BJ (cell line): ENCODE results near the gene PACS1. TPM values are rescaled to one million over a fixed set of nuclear protein-coding genes. Genes with fewer than 3 reads are reported as not detected.

Source experiments
- CTCF ChIA-PET: fragments of 350-600 bp; formaldehyde crosslinking; extraction: SDS; loops from one replicate; lab custom pipeline; 2021; ENCODE audit warnings: antibody characterized with exemption, inconsistent platforms; lab: Yijun Ruan, JAX
- POLR2A ChIA-PET: fragments of 300-600 bp; sonication (Branson Sonifier 250); formaldehyde crosslinking; extraction: SDS; loops from one replicate; lab custom pipeline; 2021; ENCODE audit warnings: antibody characterized with exemption; lab: Charles Lee
- DNase-seq: peaks from one replicate; pipeline ENCODE4 v3.0.0-alpha.2; 2011; ENCODE audit warnings: low read depth
- H3K27me3 ChIP-seq: 2 replicates; pipeline ENCODE4 v1.6.0; 2011; ENCODE audit warnings: low read length; ENCODE audit not compliant: control insufficient read depth, insufficient read depth
- H3K36me3 ChIP-seq: 2 replicates; pipeline ENCODE4 v1.5.1; 2011; ENCODE audit warnings: low read length; ENCODE audit not compliant: control insufficient read depth, insufficient read depth
- H3K4me3 ChIP-seq: 2 replicates; pipeline ENCODE4 v1.5.1; 2011; ENCODE audit warnings: low read depth, mild to moderate bottlenecking, control low read depth, low read length
- polyA plus RNA-seq: library from polyadenylated mRNA; depleted of rRNA; stranded (reverse); fragments of >200 nt; gene quantifications from 2 replicates; pipeline ENCODE4 v1.2.3, GENCODE V29; 2011
- TF ChIP-seq, protein P1 (sequence below): IDR thresholded peaks from 2 replicates; pipeline ENCODE4 v1.5.1; 2011; ENCODE audit warnings: low read depth, mild to moderate bottlenecking, control low read depth, inconsistent platforms, low read length, moderate library complexity; ENCODE audit not compliant: insufficient read depth

Gene PACS1
- polyA plus RNA-seq, 1 experiment, result 34.3 TPM

DNA sequence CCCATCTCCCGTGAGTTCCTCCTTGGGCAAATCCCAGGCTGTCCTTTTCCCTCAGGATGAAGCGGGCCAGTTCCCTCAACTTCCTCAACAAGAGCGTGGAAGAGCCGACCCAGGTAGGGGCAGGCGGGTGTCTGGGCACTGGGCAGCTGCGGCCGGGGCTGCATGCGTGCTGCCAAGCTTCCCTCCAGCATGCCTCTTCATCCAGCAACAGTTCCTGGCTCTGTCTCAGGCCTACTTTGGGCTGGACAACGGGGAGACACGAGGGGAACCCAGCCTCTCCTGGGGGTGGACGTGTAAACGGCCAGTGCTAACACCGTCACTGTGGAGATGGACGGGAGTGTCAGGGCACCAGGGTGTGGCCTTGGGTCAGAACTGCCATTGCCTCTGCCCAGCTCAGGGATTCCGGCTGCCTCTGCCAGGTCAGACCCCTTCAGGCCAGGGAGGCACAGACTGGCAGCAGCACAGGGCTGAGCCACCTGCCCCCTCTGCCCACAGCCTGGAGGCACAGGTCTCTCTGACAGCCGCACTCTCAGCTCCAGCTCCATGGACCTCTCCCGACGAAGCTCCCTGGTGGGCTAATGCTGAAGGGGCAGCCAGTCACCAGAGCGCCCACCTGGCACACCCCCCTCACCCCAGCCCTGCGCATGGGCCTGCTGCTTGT lies 196.4 kb downstream of the PACS1 start:
- Histone ChIP-seq H3K27me3 (no peaks in the 10 kb centered on the region), H3K4me3 (peak overlapping the region; percentile 92; the same call in 1 of the 2 replicates), H3K36me3 (peaks cover 33% of the 10 kb centered on the region)
- POLR2A ChIA-PET, result interaction anchor here (0.6 kb wide), 3 partner anchors 23 to 355 kb away, joined by 3 read pairs; partner anchors contain the start of gene YIF1A
- DNase-seq, result no peak
- TF ChIP-seq, protein P1, sequence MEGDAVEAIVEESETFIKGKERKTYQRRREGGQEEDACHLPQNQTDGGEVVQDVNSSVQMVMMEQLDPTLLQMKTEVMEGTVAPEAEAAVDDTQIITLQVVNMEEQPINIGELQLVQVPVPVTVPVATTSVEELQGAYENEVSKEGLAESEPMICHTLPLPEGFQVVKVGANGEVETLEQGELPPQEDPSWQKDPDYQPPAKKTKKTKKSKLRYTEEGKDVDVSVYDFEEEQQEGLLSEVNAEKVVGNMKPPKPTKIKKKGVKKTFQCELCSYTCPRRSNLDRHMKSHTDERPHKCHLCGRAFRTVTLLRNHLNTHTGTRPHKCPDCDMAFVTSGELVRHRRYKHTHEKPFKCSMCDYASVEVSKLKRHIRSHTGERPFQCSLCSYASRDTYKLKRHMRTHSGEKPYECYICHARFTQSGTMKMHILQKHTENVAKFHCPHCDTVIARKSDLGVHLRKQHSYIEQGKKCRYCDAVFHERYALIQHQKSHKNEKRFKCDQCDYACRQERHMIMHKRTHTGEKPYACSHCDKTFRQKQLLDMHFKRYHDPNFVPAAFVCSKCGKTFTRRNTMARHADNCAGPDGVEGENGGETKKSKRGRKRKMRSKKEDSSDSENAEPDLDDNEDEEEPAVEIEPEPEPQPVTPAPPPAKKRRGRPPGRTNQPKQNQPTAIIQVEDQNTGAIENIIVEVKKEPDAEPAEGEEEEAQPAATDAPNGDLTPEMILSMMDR, result no peak
- CTCF ChIA-PET, result interaction anchor here (0.6 to 8.7 kb wide), 4 partner anchors 15 to 575 kb away, joined by 3 to 60 read pairs (median 3); no protein-coding TSS in a partner anchor

DNA sequence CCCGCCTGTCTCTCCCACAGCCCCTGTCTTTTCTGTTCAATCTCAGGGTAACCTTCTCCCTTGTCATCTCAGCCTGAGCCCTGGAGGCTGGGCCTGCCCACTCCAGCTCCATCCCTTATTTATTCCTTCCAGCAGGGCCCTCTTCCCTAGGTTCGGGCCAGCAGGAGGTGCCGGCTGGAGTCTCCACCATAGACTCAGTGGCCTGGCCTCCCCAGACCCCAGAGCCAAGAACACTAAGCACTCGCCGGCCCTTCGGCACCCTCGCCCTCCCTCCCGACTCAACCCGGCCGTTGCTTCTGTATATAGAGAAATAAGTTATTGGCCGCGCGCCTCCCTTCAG lies 196.9 kb downstream of the PACS1 start:
- ChIA-PET CTCF (interaction anchor here (1.5 to 8.7 kb wide), 3 partner anchors 15 to 46 kb away, joined by 3 to 60 read pairs (median 6); partner anchors contain the start of gene YIF1A), POLR2A (interaction anchor here (0.6 to 1.1 kb wide), 2 partner anchors 22 to 222 kb away, joined by 3 to 7 read pairs; partner anchors contain the start of gene YIF1A)
- TF ChIP-seq, protein P1, result no peak
- H3K27me3 ChIP-seq, result no peaks in the 10 kb centered on the region
- DNase-seq, result no peak
- H3K4me3 ChIP-seq, result peak overlapping the region; percentile 92
- H3K36me3 ChIP-seq, result peaks cover 33% of the 10 kb centered on the region

DNA sequence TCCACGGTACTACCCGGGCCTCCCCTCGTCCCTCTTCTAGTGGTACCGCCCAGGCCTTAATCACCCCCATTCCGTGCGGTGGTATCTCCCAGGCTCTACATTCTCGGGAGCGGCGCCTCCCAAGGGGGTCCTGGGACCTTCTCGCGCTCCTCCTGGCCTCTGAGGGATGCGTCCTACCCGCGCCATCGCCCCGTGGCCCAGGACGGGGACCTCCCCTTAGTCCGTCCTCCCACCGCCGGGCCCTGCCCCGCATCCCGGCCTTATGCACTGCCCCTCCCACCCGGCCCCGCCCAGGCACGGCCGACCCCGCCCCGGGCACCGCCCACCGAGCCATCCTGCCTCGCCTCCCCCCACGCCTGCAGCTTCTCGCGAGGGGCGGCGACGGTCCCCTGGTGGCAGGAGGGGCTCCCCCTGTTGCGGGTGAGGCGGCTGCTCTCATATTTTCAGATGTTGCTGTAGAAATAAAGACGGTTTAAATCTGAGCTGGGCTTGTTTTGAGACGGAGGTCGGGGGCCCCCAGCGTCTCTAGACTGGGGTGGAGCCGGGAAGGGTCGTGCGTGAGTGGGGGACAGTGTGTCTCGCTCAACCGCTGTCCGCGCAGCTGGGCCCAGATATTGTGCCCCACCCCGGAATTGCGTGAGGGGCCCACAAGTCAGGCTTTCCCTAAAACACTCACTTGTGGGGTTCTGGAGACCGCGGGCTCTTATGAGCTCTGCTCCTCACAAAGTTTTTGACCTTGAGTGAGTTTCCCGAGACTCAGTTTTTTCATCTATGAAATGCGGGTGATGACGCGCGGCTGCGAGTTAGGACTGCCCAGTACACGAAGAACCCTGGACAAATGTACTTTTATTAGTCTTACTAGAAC lies 197.5 kb downstream of the PACS1 start:
- Histone ChIP-seq H3K27me3 (no peaks in the 10 kb centered on the region), H3K4me3 (peak overlapping the region; percentile 92), H3K36me3 (peaks cover 35% of the 10 kb centered on the region)
- TF ChIP-seq, protein P1, result peak; percentile 25; the same call in 1 of the 2 replicates
- no peak for DNase-seq
- POLR2A ChIA-PET, result interaction anchor here (1.1 kb wide), 1 partner anchor 22 kb away, joined by 7 read pairs; the partner anchor contains the start of gene YIF1A
- CTCF ChIA-PET, result interaction anchor here (0.6 to 8.7 kb wide), 5 partner anchors 9 to 765 kb away, joined by 3 to 60 read pairs (median 4); partner anchors contain the start of gene YIF1A

DNA sequence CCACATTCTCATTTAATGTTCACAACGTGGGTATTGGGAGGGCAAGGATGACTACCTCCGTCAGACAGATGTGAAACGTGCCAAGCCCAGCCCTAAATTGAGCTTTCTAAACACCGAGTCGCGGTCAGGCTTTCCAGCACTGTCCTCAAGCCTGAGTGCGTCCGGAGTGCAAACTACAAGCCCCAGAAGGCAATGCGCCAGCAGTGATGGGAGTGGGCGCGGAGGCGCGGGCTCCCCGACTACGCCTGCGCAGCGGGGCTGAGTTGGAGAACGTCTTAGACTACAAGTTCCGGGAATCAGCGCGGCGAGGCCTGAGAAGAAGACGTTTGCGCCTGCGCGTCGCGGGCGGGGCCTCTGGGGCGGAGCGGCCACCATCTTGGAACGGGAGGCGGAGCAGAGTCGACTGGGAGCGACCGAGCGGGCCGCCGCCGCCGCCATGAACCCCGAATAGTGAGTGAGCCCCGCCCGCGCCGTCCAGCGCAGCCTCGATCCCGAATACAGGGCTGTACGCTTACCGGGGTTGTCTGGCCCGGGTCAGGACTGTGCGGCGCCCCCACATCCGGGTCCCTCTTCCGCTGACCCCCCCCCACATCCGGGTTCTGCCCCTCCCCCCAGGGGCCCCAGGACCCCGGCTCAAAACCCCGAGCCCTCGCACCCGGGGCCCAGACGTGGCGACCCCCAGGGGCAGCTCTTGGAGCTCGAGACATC lies 198.3 kb downstream of the PACS1 start, which contains the start of gene RAB1B:
Gene RAB1B (plus strand): TSS at position 396 of the 708 bp plus-strand sequence. CDS start 41 bp downstream, at position 437.
- Histone ChIP-seq H3K36me3 (peaks cover 40% of the 10 kb centered on the region), H3K27me3 (no peaks in the 10 kb centered on the region), H3K4me3 (peak within 1 kb of the TSS; percentile 92)
- ChIA-PET CTCF (interaction anchor here (1.0 to 8.7 kb wide), 5 partner anchors 9 to 45 kb away, joined by 3 to 60 read pairs (median 4); partner anchors contain the start of gene YIF1A), POLR2A (interaction anchor here (1.1 kb wide), 1 partner anchor 21 kb away, joined by 7 read pairs; the partner anchor contains the start of gene YIF1A)
- peak; percentile 94 for DNase-seq
- TF ChIP-seq, protein P1, result no peak
